NB4 (cell line): Measurements from ENCODE around the gene SLC35B2.

Experiments used
- CTCF ChIP-seq: IDR thresholded peaks from one replicate; pipeline ENCODE4 v1.5.1; 2012; ENCODE audit warnings: low read depth, low read length
- MAX ChIP-seq: IDR thresholded peaks from 2 replicates; pipeline ENCODE4 v1.6.1; 2011; ENCODE audit warnings: low read depth, low read length

GRCh38 chr6:44303842-44304241, 46.5 kb upstream of the SLC35B2 start:
- TF ChIP-seq CTCF (no peak), MAX (no peak)
